ENCODE results near the gene CHKB.

Gene CHKB

DNA sequence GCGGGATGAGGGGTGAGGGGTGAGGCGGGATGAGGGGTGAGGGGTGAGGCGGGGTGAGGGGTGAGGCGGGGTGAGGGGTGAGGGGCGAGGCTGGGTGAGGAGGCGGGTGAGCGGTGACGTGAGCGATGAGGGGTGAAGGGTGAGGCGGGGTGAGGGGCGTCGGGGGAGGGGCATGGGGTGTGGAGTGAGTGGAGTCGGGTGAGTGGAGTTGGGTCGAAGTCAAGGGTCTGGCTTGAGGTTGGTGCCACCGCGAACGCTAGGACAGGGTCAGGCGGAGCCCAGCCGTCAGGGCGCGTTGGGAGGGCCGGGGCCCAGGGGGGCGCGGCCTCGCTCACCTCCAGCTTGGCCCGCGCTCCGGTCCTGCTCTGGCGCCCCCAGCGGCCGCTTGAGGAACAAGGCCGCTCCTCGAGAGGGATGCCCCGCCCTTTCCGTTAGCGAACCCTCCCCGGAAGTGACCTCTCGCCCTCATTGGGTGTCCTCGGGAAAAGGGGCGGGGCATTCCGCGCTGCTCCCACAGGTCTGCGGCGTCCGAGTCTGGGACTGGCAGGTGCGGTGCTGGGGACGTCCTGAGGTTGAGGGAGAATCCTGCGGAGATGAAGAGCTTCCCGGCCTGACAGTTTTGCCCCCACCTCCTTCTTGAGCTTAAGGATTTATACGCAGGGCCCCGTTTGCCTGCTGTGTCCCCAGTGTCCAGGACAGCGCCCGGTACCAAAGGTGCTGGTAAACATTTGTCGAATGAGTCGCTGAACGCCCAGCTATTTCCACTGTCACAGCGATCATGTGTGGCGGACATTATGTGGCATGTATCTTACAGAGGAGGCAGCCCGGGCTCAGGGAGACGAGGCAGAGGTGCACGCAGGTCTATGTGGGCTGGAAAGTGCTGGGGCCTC lies 19.9 kb downstream of the CHKB start, which contains the start of gene SYCE3:
SYCE3 (minus strand) TSS at position 397 of the 890 bp plus-strand sequence. CDS start 6,514 bp downstream, outside the sequence.
- intact Hi-C loops (cut with DNase I), result no loop called here
- DNase-seq, result peak; percentile 92 to 99 (median 98)

DNA sequence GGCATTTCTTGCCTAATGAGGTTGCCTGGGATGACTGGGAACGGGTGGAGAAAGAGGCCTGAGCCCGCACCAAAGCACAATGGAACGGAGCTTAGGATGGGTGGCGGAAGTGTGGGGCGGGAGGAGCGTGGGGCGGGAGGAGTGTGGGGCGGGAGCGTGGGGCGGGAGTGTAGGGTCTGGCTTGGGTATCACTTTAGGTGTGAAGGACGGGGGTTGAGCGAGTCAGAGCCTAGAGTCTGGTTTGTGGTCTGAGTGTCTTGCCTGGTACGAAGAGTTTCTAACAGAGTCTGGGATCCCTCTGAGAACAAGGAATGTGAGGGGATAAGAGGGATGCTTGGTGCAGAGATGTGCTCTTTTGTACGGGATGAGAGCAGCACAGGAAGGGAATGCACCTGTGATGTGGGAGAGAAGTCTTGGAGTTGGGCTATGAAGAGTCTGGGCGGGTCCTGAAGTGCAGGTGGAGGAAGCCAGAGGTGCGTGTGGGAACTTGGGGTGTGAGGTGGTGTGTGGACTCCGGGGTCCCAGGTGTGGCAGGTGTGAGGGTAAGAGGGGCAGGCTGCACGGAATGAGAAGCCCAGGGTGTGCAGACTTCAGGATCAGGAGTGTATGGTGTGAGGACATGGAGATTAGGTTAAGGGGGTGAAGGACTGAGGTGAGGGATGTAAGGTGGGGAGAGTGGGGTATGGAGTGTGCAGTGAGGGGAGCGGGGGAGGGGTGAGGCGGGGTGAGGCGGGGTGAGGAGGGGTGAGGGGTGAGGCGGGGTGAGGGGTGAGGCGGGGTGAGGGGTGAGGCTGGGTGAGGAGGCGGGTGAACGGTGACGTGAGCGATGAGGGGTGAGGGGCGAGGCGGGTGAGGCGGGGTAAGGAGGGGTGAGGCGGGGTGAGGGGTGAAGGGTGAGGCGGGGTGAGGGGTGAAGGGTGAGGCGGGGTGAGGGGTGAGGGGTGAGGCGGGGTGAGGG lies 21.0 kb downstream of the CHKB start:
- no peak for DNase-seq
- intact Hi-C loops (cut with DNase I), result no loop called here

DNA sequence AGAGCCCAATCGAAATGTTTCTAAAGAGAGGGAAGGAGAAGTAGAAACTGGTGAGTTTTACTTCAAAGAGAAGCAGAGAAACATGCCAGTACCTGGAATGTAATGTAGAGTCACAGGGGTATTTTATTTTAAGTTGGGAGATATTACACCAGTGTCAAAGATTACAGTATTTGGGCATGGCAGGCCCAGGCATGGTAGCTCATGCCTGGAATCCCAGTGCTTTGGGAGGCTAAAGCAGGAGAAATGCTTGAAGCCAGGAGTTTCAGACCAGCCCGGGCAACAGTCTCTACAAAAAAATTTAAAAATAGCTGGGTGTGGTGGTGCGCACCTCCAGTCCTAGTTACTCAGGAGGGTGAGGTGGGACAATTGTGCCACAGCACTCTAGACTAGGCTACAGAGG lies 22.6 kb downstream of the CHKB start:
- intact Hi-C loops (cut with DNase I), result no loop called here
- no peak for DNase-seq

DNA sequence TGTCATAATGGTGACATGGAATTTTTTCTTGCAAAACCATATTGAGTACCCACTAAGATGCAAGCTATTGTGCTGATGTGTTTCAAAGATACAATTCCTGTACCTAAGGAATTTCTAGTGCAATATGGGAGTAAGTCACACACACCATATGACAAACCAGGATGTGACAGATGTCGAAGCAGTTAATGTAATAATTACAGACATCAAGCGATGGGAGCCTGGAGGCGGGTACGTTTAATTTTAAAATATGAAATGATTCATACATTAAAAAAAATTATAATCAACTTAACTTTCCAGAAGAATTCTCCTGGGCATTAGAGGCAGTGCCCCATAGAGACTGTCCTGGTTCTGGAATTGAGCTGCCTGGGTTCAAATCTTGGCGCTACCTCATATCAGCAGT lies 25.9 kb downstream of the CHKB start:
- intact Hi-C loops (cut with DNase I), result no loop called here
- peak in 3 of 42 donors; percentile 30 to 54 (median 48) for DNase-seq

DNA sequence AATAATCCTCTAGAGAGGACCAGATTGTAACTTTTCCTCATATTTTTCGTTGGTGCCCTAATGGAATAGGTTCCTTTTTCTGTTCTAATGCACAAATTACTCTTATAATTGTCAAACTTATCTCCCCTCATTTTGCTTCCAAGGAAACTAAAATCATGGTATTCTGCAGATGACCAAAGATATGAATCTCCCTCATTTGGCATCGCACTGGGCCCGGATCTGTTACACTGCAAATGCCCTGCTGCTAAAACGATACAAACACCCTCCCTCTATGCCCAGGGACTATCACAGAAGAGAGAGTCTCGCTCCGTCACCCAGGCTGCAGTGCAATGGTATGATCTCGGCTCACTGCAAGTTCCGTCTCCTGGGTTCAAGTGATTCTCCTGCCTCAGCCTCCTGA lies 29.3 kb downstream of the CHKB start:
- DNase-seq, result no peak
- intact Hi-C loops (cut with DNase I), result no loop called here

DNA sequence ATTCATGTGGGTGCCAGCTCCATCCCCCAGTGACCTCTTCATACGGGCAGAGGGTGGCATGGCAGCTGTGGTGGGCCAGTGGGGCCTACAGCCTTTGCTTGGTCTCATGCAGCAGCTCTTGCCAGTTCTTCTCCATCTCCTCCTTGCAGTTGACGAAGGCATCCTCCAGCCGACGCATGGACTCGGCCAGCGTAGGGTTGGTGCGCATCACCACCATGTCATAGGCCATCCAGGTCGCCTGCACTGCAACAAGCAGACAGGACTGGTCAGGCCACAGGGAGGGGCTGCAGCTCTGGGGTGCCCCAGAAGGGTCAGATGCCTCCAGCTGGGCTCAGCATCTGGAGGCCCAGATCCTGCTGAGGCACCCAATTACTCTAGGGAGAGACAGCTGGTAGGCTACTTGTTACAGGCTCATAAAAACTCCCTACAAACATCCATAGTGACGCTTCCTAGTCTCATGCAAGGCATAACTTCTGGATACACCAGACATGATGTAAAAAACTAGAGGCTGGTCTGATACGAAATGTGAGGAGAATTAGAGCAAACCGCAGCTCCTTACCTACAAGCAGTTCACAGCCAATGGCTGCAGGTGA lies 31.4 kb downstream of the CHKB start:
- intact Hi-C loops (cut with DNase I), result no loop called here

DNA sequence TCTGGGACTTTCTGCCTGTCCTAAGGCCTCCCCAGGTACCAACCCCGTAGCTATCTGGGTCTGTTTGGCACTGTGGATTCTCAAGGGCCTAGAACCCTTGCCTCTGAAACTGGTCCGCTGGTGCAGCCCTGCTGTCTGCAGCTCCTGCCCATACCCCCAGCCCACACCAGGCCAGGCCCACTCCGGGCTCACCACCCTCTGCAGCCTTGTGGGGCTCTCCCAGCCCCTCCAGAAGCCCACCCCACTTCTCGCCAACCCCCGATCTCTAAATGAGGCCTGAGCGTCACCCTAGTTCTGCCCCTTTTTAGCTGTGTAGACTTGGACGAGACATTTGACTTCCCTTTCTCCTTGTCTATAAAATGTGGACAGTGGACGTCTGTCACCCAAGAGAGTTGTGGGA lies 32.3 kb downstream of the CHKB start:
- intact Hi-C loops (cut with DNase I), result no loop called here
- no peak for DNase-seq

More for the DNA sequence above, 31.4 kb downstream of the CHKB start:
- DNase-seq, result no peak

DNA sequence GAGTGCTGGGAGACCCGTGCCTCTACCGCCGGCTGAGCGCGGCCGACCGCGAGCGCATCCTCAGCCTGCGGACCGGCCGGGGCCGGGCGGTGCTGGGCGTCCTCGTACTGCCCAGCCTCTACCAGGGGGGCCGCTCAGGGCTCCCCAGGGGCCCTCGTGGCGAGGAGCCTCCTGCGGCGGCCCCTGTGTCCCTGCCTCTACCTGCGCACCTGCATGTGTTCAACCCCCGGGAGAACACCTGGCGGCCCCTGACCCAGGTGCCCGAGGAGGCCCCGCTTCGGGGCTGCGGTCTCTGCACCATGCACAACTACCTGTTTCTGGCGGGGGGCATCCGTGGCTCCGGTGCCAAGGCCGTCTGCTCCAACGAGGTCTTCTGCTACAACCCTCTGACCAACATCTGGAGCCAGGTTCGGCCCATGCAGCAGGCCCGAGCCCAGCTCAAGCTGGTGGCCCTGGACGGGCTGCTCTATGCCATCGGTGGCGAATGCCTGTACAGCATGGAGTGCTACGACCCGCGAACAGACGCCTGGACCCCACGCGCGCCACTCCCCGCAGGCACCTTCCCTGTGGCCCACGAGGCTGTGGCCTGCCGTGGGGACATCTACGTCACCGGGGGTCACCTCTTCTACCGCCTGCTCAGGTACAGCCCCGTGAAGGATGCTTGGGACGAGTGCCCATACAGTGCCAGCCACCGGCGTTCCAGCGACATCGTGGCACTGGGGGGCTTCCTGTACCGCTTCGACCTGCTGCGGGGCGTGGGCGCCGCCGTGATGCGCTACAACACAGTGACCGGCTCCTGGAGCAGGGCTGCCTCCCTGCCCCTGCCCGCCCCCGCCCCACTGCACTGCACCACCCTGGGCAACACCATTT lies 33.5 kb downstream of the CHKB start:
- no peak for DNase-seq
- intact Hi-C loops (cut with DNase I), result no loop called here

DNA sequence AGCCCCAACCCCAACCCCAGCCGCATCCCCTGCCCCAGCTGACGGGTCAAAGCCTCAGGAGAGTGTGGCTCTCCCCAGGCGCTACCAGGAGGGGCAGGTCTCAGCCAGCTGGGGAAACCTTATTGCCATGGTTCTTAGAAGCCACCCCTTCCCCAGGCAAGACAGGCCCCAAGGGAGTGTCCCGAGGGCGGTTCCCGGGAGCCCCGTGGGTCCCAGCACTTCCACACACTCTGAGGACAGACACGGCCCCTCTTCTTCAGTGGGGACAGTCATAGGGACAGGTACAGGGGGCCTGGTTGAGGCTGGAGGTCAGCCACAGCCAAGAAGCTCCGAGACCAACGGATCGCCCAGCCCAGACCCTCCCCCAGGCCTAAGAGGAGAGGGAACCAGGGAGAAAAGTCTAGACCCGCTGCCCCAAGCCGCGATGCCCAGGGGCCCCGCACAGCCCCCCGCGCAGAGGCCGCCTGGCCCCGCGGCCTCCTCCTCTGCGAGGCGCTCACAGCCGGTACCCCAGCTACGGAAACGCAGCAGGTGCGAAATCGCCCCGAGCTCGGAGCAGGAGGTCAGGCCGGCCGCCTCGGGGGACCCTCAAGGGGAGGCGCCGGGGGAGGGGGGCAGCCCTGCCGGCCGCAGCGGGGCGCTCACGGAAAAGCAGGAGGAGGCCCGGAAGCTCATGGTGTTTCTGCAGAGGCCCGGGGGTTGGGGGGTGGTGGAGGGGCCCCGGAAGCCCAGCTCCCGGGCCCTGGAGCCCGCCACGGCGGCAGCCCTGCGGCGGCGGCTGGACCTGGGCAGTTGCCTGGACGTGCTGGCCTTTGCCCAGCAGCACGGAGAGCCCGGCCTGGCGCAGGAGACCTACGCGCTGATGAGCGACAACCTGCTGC lies 34.4 kb downstream of the CHKB start:
- DNase-seq, result no peak
- intact Hi-C loops (cut with DNase I), result no loop called here

DNA sequence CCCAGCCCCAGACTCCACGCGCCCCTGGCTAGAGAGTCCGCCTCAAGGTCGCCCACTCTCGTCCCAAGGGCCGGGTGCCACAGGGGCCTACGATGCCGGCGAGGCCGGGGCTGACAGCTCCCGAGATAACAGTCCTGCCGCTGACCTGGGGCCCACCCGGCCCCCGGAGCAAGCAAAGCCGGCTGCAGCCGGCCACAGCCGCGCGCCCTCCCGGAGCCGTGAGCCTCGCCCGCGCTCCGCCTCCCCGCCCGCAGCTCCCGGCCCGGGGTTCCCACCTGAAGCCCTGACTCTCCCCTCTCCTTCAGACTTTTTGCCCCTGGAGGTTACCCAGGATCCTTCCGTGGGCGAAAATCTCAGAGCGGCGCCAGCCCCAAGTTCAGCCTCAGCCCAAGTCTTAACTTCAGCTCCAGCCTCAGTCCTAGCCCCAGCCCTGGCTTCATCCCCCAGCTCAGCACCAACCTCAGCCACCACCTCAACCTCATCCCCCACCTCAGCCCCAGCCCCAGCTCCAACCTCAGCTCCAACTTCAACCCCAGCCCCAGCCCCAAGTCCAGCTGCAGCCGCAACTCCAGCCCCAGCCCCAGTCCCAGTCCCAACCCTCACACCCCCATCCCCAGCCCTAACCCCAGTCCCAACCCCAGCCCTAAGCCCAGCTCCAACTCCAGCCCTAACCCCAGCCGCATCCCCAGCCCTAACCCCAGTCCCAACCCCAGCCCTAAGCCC lies 35.2 kb downstream of the CHKB start:
- intact Hi-C loops (cut with DNase I), result no loop called here
- DNase-seq, result no peak

DNA sequence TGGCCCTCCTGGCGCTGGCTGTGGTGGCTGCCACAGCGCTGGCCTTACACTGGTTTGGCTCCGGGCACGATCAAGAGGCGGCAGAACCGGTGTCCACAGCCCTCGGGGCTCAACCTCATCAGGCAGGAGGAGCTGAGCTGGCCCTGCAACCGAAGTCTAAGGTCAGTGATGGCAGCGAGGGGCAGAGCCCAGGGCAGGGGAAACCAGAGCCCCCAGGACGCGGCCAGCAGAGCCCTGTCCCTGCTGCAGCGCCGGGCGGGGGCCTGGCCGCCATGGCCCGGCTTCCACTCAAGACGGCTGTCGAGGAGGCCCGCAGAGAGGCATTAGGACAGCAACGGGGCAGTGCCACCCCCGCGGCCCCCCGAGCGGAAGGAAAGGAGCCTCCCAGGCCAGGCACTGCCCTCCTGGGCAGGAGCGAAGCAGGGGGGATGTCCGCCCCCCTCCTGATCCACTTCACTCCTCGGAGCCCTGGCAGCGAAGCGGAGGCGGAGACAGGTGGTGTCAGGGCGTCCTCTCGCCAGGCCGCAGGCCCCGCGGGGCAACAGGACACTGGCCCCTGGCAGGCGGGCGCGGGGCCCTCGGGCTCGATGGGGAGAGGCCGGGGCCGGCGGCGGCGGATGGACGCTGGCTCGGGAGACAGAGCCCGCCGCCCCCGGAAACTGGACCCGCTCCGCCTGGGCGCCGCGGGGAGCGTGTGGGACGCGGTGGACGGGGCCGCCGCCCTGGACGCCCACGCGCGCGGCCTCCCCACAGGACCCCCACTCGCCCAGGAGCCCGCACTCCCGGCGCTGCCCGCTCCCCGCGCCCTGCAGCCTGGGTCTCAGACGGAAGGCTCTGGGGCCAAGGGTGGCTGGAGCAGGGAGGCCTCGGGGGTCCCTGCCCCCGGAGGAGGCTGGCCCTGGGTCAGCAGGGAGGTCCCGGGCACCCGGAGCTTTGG lies 36.1 kb downstream of the CHKB start:
- intact Hi-C loops (cut with DNase I), result no loop called here
- DNase-seq, result no peak

DNA sequence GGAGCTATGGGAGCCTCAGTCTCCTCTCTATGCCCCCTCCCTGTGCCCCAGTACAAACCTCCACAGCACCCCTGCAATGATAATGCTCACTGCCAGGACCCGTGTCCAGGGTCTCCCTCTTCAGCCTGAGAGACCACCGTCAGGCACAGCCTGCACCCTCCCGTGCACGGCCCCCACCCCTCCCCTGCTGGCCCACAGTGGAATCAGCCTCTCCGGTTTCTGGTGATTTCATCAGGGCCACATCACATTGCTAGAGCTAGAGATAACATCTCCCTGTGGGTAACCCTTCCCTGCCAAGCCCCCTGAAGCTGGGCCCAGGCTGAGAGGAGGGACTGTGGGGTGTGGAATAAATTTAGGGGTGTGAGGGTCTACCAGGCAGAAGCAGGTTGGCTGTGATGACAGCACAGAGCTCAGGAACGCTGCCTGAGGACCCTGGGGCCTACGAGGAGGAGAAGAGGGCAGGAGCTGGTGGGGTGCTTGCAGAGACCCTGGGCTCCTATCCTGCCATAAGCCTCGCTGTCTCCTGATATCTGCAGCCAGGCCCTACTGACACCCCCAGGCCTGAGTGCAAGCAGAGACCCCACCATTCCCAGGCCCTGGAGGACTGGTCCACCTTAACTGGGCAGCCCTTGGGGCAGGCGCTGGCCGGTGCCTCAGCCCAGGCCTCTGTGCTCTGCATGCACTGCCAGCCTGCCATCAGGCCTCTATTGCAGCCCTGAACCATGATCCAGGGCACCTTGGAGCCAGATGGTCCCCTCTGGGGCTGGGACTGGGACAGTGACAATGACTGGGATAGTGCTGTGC lies 36.9 kb downstream of the CHKB start, which contains the start of gene KLHDC7B:
KLHDC7B (plus strand) TSS at position 378 of the 804 bp plus-strand sequence; CDS start at position 723, 345 bp downstream.
- intact Hi-C loops (cut with DNase I), result no loop called here
- DNase-seq, result no peak

DNA sequence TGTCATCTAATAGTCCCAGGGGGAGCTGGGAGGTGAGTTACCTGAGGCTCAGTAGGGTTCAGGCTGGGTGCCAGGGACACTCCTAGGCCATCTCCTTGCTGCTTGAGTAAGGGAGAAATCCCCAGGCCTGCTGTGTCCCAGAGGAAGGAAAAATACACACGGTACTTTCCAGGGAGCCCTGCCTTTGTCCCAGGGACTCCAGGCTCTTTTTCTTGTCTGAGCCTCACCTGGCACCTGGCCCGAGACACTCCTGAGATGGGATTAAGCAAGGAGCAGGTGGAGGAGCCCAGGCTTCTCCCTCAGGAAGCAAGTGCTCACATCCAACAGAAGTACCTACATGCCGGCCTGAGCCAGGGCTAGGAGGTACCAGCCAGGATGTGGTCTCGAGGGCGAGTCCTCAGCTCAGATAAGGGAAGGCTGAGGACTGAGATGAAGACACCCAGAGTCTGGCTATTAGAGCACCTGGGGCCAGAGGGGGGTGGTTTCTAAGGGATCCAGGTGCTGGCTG lies 37.8 kb downstream of the CHKB start:
- intact Hi-C loops (cut with DNase I), result no loop called here
- no peak for DNase-seq

DNA sequence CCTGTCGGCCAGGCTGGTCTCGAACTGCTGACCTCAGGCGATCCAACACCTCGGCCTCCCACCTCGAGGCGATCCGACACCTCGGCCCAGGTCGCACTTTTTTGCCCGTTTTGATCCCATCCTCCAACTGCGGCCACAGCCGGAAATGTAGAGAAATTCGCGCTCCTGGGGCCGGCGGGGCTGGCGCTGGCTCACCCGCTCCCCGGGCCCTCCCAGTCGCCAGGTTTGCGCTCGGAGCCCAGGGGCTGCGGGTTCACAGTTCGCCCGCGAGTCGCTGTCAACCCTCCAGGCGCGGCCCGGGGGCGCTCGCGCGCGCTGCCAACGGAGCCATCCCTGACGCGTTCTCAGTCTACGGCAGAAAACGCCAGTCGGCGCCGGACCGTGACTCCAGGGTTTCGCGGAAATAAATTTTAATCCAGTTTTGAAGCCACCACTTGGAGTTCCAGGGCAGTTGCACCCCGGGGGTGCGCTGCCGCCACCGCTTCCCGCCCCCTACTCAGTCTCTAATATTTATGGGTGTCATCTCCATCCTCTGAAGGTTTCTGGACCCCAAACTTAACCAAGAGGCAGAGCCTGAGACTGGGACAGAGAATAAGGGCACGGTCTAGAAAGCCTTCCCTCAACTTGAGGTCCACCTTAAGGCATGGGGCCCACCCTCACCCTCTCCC lies 38.4 kb downstream of the CHKB start:
- DNase-seq, result peak; percentile 38 to 89 (median 77)
- intact Hi-C loops (cut with DNase I), result no loop called here

Measured in head of caudate nucleus (tissue), 42 donors.